ENCODE results near the gene PIGS. TPM values are rescaled to one million over a fixed set of nuclear protein-coding genes. Genes with fewer than 3 reads are reported as not detected.

Gene PIGS
- total RNA-seq, 1 donor: 49.9 TPM

- Histone ChIP-seq H2AFZ (ENCODE audit: low read length) (peak overlapping the region; percentile 38), H4K20me1 (ENCODE audit: insufficient read depth, low read length) (peaks cover 32% of the 10 kb centered on the region), H3K4me2 (ENCODE audit: insufficient read depth, low read length) (peak overlapping the region; percentile 90), H3K9me3 (ENCODE audit: low read depth, low read length) (no peaks in the 10 kb centered on the region), H3K27me3 (ENCODE audit: insufficient read depth, low read length) (no peaks in the 10 kb centered on the region), H3K4me1 (ENCODE audit: insufficient read depth, low read length) (peaks cover 5% of the 10 kb centered on the region), H3K27ac (ENCODE audit: low read depth, low read length) (no peak overlapping the region), H3K79me2 (ENCODE audit: insufficient read depth, low read length) (peaks cover 20% of the 10 kb centered on the region), H3K4me3 (ENCODE audit: insufficient read depth, low read length) (peak overlapping the region; percentile 81), H3K36me3 (ENCODE audit: insufficient read depth, low read length) (peaks cover 42% of the 10 kb centered on the region)
- no peak for DNase-seq (ENCODE audit: insufficient read length, low spot score, missing footprints)
- no peak for TF ChIP-seq CTCF (IDR thresholded peaks at IDR 0.05; ENCODE audit: extremely low read depth, low read depth, low read length)
These were observed 18.3 kb downstream of the PIGS start for GRCh38 chr17:28553000-28553505.

- H3K27ac ChIP-seq (ENCODE audit: low read depth, low read length): no peak within 1 kb of the TSS
- H2AFZ ChIP-seq (ENCODE audit: low read length): peak within 1 kb of the TSS; percentile 81
- peaks cover 5% of the 10 kb centered on the region for H3K4me1 ChIP-seq (ENCODE audit: insufficient read depth, low read length)
- H3K79me2 ChIP-seq (ENCODE audit: insufficient read depth, low read length): peaks cover 20% of the 10 kb centered on the region
- peak within 1 kb of the TSS; percentile 81 for H3K4me3 ChIP-seq (ENCODE audit: insufficient read depth, low read length)
- no peaks in the 10 kb centered on the region for H3K27me3 ChIP-seq (ENCODE audit: insufficient read depth, low read length)
- H3K4me2 ChIP-seq (ENCODE audit: insufficient read depth, low read length): peak within 1 kb of the TSS; percentile 90
- TF ChIP-seq CTCF (IDR thresholded peaks at IDR 0.05; ENCODE audit: extremely low read depth, low read depth, low read length): no peak
- peak; percentile 98 for DNase-seq (ENCODE audit: insufficient read length, low spot score, missing footprints)
- no peaks in the 10 kb centered on the region for H3K9me3 ChIP-seq (ENCODE audit: low read depth, low read length)
- H3K36me3 ChIP-seq (ENCODE audit: insufficient read depth, low read length): peaks cover 39% of the 10 kb centered on the region
- peaks cover 39% of the 10 kb centered on the region for H4K20me1 ChIP-seq (ENCODE audit: insufficient read depth, low read length)
These were observed 18.9 kb downstream of the PIGS start, which contains the start of gene UNC119 for GRCh38 chr17:28552176-28552999. UNC119 (minus strand) TSS chr17:28552624; CDS start chr17:28552557, 67 bp downstream.

GRCh38 chr17:28551421-28552175 lies 19.7 kb downstream of the PIGS start:
- Histone ChIP-seq H3K9me3 (ENCODE audit: low read depth, low read length) (no peaks in the 10 kb centered on the region), H3K27ac (ENCODE audit: low read depth, low read length) (no peak overlapping the region), H2AFZ (ENCODE audit: low read length) (peak overlapping the region; percentile 81), H3K4me2 (ENCODE audit: insufficient read depth, low read length) (peak overlapping the region; percentile 90), H3K36me3 (ENCODE audit: insufficient read depth, low read length) (peaks cover 41% of the 10 kb centered on the region), H3K27me3 (ENCODE audit: insufficient read depth, low read length) (no peaks in the 10 kb centered on the region), H3K4me1 (ENCODE audit: insufficient read depth, low read length) (peaks cover 5% of the 10 kb centered on the region), H3K79me2 (ENCODE audit: insufficient read depth, low read length) (peaks cover 20% of the 10 kb centered on the region), H4K20me1 (ENCODE audit: insufficient read depth, low read length) (peaks cover 39% of the 10 kb centered on the region), H3K4me3 (ENCODE audit: insufficient read depth, low read length) (peak overlapping the region; percentile 81)
- TF ChIP-seq CTCF (IDR thresholded peaks at IDR 0.05; ENCODE audit: extremely low read depth, low read depth, low read length): no peak
- DNase-seq (ENCODE audit: insufficient read length, low spot score, missing footprints): peak; percentile 96

Data from osteoblast (primary cell).